H9 (cell line): Measurements from ENCODE around the gene TGFBI. TPM values are rescaled to one million over a fixed set of nuclear protein-coding genes. Genes with fewer than 3 reads are reported as not detected.

Experiments
- DNase-seq: peaks from one replicate; pipeline ENCODE4 v3.0.0-alpha.2; 2017
- H2AFZ ChIP-seq: one replicate; pipeline ENCODE4 v1.6.1; 2013; ENCODE audit warnings: mild to moderate bottlenecking, low read length, control low read depth, moderate library complexity
- H2AK5ac ChIP-seq: 2 replicates; pipeline ENCODE4 v1.6.1; 2013; ENCODE audit warnings: low read length, control low read depth, mixed read lengths; ENCODE audit not compliant: insufficient read length
- H2BK120ac ChIP-seq: one replicate; pipeline ENCODE4 v1.6.1; 2013; ENCODE audit warnings: low read depth, mild to moderate bottlenecking, low read length, control low read depth, inconsistent platforms; ENCODE audit not compliant: poor library complexity, severe bottlenecking
- H2BK12ac ChIP-seq: 2 replicates; pipeline ENCODE4 v1.6.1; 2013; ENCODE audit warnings: low read length, control low read depth, mixed read lengths, low read depth; ENCODE audit not compliant: insufficient read length
- H2BK15ac ChIP-seq: 2 replicates; pipeline ENCODE4 v1.6.1; 2013; ENCODE audit warnings: low read depth, low read length, control low read depth
- H2BK20ac ChIP-seq: one replicate; pipeline ENCODE4 v1.6.1; 2013; ENCODE audit warnings: low read depth, mild to moderate bottlenecking, low read length, control low read depth, inconsistent platforms; ENCODE audit not compliant: poor library complexity, severe bottlenecking
- H2BK5ac ChIP-seq: 2 replicates; pipeline ENCODE4 v1.6.1; 2013; ENCODE audit warnings: low read length, control low read depth, mixed read lengths; ENCODE audit not compliant: insufficient read length
- H3K14ac ChIP-seq: 2 replicates; pipeline ENCODE4 v1.6.1; 2013; ENCODE audit warnings: low read length, control low read depth; ENCODE audit not compliant: insufficient read depth
- H3K18ac ChIP-seq: 2 replicates; pipeline ENCODE4 v1.6.1; 2013; ENCODE audit warnings: low read depth, mild to moderate bottlenecking, mixed read lengths, low read length, control low read depth; ENCODE audit not compliant: insufficient read length
- H3K23ac ChIP-seq: 2 replicates; pipeline ENCODE4 v1.6.1; 2013; ENCODE audit warnings: low read length, control low read depth, mixed read lengths, low read depth; ENCODE audit not compliant: insufficient read length
- H3K23me2 ChIP-seq: 2 replicates; pipeline ENCODE4 v1.6.1; 2013; ENCODE audit warnings: low read depth, mild to moderate bottlenecking, mixed read lengths, low read length, control low read depth; ENCODE audit not compliant: insufficient read length, poor library complexity, severe bottlenecking
- H3K27ac ChIP-seq: 2 replicates; pipeline ENCODE4 v1.5.1; 2013; ENCODE audit warnings: low read length, control low read depth, mixed read lengths, low read depth; ENCODE audit not compliant: insufficient read length
- H3K27me3 ChIP-seq: 2 replicates; pipeline ENCODE4 v1.6.1; 2013; ENCODE audit warnings: low read length, control low read depth, inconsistent platforms; ENCODE audit not compliant: insufficient read depth
- H3K4ac ChIP-seq: 2 replicates; pipeline ENCODE4 v1.6.1; 2013; ENCODE audit warnings: low read depth, mild to moderate bottlenecking, control low read depth, inconsistent platforms, low read length, moderate library complexity
- H3K4me1 ChIP-seq: 2 replicates; pipeline ENCODE4 v1.6.1; 2013; ENCODE audit warnings: low read length, control low read depth, inconsistent platforms; ENCODE audit not compliant: insufficient read depth
- H3K4me2 ChIP-seq: 2 replicates; pipeline ENCODE4 v1.6.1; 2013; ENCODE audit warnings: low read length, control low read depth, mixed read lengths; ENCODE audit not compliant: insufficient read length, insufficient read depth
- H3K56ac ChIP-seq: 2 replicates; pipeline ENCODE4 v1.6.1; 2013; ENCODE audit warnings: low read depth, mild to moderate bottlenecking, mixed read lengths, low read length, control low read depth; ENCODE audit not compliant: insufficient read length
- H3K79me1 ChIP-seq: 2 replicates; pipeline ENCODE4 v1.6.1; 2013; ENCODE audit warnings: low read depth, mild to moderate bottlenecking, moderate library complexity, low read length, control low read depth, inconsistent platforms; ENCODE audit not compliant: insufficient read depth, poor library complexity, severe bottlenecking
- H3K79me2 ChIP-seq: 2 replicates; pipeline ENCODE4 v1.6.1; 2013; ENCODE audit warnings: low read length, control low read depth, inconsistent platforms; ENCODE audit not compliant: insufficient read depth
- H3K9ac ChIP-seq: 2 replicates; pipeline ENCODE4 v1.6.1; 2013; ENCODE audit warnings: low read length, control low read depth, mixed read lengths; ENCODE audit not compliant: insufficient read length; ENCODE audit errors: extremely low read depth
- H3K9me3 ChIP-seq: one replicate; pipeline ENCODE4 v1.6.1; 2013; ENCODE audit warnings: low read depth, low read length, inconsistent platforms; ENCODE audit not compliant: control insufficient read depth
- H3T11ph ChIP-seq: one replicate; pipeline ENCODE4 v1.6.1; 2013; ENCODE audit warnings: mild to moderate bottlenecking, low read length, control low read depth, inconsistent platforms
- H4K20me1 ChIP-seq: one replicate; pipeline ENCODE4 v1.6.1; 2013; ENCODE audit not compliant: control insufficient read depth, insufficient read length, insufficient read depth
- H4K5ac ChIP-seq: 2 replicates; pipeline ENCODE4 v1.6.1; 2013; ENCODE audit warnings: low read depth, mild to moderate bottlenecking, mixed read lengths, low read length, control low read depth; ENCODE audit not compliant: insufficient read length
- H4K8ac ChIP-seq: replicated peaks from 2 replicates; pipeline ENCODE4 v1.6.1; 2013; ENCODE audit warnings: low read length, control low read depth, mixed read lengths, low read depth; ENCODE audit not compliant: insufficient read length
- H4K91ac ChIP-seq: 2 replicates; pipeline ENCODE4 v1.6.1; 2013; ENCODE audit warnings: low read depth, mild to moderate bottlenecking, moderate library complexity, mixed read lengths, low read length, control low read depth; ENCODE audit not compliant: insufficient read length
- H3K27ac Mint-ChIP-seq, 3 experiments: 2 replicates in 2 of 3; 3 replicates in 1 of 3; pipeline ENCODE4 v1.8.0; 2020 to 2021; ENCODE audit warnings: mixed read lengths in 3 of 3, mild to moderate bottlenecking in 1 of 3, moderate library complexity in 1 of 3
- H3K27me3 Mint-ChIP-seq: 2 replicates; pipeline ENCODE4 v1.8.0; 2021; ENCODE audit warnings: low read depth, mild to moderate bottlenecking, moderate library complexity, mixed read lengths
- H3K36me3 Mint-ChIP-seq, 3 experiments: 2 replicates in 2 of 3; 3 replicates in 1 of 3; pipeline ENCODE4 v1.8.0; 2020 to 2021; ENCODE audit warnings: low read depth in 3 of 3, mixed read lengths in 3 of 3; ENCODE audit not compliant: insufficient read depth in 1 of 3
- H3K4me1 Mint-ChIP-seq, 2 experiments: 2 replicates each; pipeline ENCODE4 v1.8.0; 2020; ENCODE audit warnings: mixed read lengths in 2 of 2
- H3K4me3 Mint-ChIP-seq, 2 experiments: 2 replicates in 1 of 2; 3 replicates in 1 of 2; pipeline ENCODE4 v1.8.0; 2020 to 2021; ENCODE audit warnings: mild to moderate bottlenecking in 2 of 2, mixed read lengths in 2 of 2, moderate library complexity in 1 of 2
- H3K9me3 Mint-ChIP-seq, 2 experiments: 2 replicates in 1 of 2; 3 replicates in 1 of 2; pipeline ENCODE4 v1.8.0; 2020; ENCODE audit warnings: mild to moderate bottlenecking in 2 of 2, mixed read lengths in 2 of 2, moderate library complexity in 1 of 2
- CTCF ChIP-seq: fragments of 200-600 bp; sonication (generic); conservative IDR thresholded peaks from 3 replicates; pipeline ENCODE4 v1.8.0; 2021; ENCODE audit warnings: antibody characterized with exemption, mild to moderate bottlenecking
- WGBS: extraction: QIAGEN DNeasy Blood & Tissue Kit; methylation state at CpG from one replicate; pipeline ENCODE4 v1.1.7; 2013; ENCODE audit warnings: missing lambda C conversion rate, low lambda C conversion rate, mixed read lengths; ENCODE audit not compliant: insufficient read length; ENCODE audit errors: extremely low coverage; 5-methylcytosine and 5-hydroxymethylcytosine counted together
- total RNA-seq: library from RNA; stranded (reverse); gene quantifications from 2 replicates; pipeline ENCODE4 v1.2.1, GENCODE V29; 2021

Gene TGFBI
- total RNA-seq, 1 experiment from 2014 or later: 4.7 TPM

DNA sequence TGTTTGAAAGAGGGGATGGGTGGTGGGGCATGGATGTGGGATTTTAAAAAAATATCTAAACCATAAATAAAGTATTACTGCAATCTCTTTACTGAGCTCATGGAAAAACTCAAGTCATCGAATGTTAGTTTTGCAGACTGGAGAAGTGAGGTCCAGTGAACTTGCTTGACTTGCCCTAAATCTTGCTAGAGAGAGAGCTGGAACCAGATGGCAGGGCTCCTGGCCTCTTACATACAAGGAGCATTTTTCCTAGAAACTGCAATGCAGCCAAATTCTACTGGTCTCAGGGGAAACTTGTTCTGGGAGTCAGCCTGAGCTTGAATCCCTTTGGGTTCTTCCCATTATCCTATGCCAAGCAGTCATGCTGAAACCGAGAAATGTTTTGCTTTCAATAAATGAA is 2.9 kb upstream of the TGFBI start:
- Histone ChIP-seq H3T11ph (no peak overlapping the region), H2AK5ac (no peak overlapping the region), H3K27ac (no peak overlapping the region), H3K9me3 (no peaks in the 10 kb centered on the region), H3K4me2 (no peak overlapping the region), H3K14ac (no peak overlapping the region), H3K23me2 (peaks cover 3% of the 10 kb centered on the region), H3K18ac (no peak overlapping the region), H2BK120ac (no peak overlapping the region), H3K23ac (no peak overlapping the region), H4K20me1 (no peaks in the 10 kb centered on the region), H3K56ac (no peak overlapping the region), H2BK15ac (no peak overlapping the region), H3K79me1 (no peaks in the 10 kb centered on the region), H2AFZ (no peak overlapping the region), H2BK5ac (no peak overlapping the region), H3K4ac (no peak overlapping the region), H2BK20ac (no peak overlapping the region), H3K79me2 (no peaks in the 10 kb centered on the region), H2BK12ac (no peak overlapping the region), H3K27me3 (peaks cover 18% of the 10 kb centered on the region; the same call in 1 of the 2 replicates), H3K4me1 (no peaks in the 10 kb centered on the region), H4K91ac (no peak overlapping the region), H4K8ac (no peak overlapping the region), H3K9ac (no peak overlapping the region), H4K5ac (no peak overlapping the region)
- DNase-seq: no peak
- Mint-ChIP-seq H3K27ac (no peak overlapping the region), H3K4me3 (no peak overlapping the region), H3K27me3 (peaks cover 76% of the 10 kb centered on the region), H3K36me3 (no peaks in the 10 kb centered on the region), H3K4me1 (peaks cover 0 to 12% of the 10 kb centered on the region in 2 experiments; a peak in 1 of 4 replicates), H3K9me3 (no peaks in the 10 kb centered on the region)
- WGBS: no CpG with 5 or more reads among the region's 2 CpGs
- TF ChIP-seq CTCF: no peak
